GM18861 (cell line): ENCODE results near the gene ZFC3H1.

Experiments
- ATAC-seq: cut with Tn5 transposase; IDR thresholded peaks from one replicate; pipeline ENCODE4 v1.9.1; 2021; ENCODE audit not compliant: unreplicated experiment

ZFC3H1 gene

DNA sequence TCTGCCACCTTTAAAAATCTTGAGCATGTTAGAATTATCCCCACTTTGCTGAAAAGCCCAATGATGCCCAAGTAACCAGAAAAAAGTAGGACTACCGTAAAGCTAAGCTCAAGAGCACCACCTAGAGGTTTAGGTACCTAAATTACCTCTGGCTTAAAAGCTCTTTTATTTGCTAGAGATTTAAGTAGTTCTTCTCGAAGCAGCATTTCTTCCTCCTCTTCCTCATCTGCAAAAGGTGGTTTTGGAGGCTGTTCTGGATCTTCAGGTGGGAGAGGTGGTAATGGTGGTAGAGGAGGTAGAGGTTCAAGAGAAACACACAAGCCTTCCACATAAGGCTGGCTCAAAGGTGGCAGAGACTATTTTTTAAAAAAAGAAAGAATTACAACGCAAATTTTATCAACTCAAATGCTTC, 26.9 kb downstream of the ZFC3H1 start:
- peak; percentile 42 for ATAC-seq

DNA sequence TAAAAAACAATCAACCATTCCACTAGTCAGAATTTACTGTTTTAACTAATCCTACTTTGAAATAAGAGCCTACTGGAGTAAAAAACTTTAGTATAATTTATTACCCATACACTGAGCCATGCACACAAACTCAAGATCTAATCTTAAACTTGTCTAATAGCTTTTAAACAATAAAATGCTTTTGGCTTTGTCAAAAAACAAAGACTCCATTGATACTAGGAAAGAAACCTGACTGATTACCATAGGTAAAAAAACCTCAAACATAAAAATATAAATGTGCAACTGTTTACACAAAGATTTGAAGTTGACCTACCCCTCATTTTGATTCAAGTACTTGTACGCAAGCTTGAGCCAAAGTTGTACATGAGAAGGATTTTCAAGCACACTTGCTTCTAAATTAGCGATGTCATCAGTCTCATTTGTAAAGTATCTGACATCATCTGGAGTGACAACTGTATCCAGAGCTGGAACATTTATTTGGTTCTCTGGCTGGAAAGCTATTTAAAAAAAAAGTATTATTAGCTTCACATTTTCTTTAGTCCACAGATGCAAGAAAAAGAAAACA, 36.1 kb downstream of the ZFC3H1 start:
- no peak for ATAC-seq

DNA sequence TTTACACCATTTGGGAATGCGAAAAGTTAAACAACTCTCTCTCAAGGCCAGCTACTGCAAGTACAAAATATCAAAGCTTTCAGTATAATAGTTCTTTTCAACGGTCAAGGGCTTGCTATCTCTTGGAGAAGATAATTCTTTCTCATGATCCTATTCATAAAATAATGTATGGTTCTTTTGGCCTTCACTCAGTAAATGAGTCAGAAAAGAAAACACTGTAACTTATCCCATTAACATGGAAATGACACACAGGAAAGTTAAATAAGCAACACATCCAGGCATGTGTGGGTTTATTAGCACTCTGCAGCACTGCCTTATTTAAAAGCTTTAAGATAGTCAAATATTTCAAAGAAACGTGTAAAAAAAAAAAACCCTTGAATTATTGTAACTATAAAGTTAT, 36.9 kb downstream of the ZFC3H1 start:
- no peak for ATAC-seq

DNA sequence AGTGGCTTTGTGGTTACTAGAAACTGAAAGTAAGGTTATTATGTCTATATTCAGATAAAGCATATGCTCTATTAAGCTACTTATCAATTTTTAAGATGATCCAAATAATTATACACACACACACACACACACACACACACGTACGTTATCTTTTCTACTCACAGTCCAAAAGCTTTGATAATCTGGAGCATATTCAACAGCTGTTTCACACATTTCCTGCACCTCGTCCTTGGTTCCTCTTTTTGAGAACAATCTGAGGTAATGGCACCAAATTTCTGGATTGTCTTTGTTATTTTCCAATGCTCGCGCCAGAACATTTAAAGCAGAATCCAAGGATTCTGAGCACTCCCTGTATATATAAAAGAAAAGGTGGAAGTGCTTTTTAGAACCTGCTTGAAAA, 37.5 kb downstream of the ZFC3H1 start:
- no peak for ATAC-seq

DNA sequence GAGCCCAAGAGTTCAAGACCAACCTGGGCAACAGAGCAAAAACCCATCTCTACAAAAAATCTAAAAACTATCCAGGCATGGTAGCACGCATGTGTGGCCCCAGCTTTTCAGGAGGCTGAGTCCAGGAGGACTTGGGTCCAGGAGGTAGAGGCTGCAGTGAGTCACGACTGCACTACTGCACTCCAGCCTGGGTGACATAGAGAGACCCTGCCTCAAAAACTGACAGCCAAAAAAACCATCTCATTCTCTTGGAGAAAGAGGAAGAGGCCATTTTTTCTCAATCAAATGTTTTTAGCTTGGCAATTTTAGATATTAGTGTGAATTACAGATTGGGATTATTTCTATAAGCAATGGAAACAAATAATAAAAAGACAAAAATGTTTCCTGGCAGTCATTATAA, 38.2 kb downstream of the ZFC3H1 start:
- no peak for ATAC-seq

DNA sequence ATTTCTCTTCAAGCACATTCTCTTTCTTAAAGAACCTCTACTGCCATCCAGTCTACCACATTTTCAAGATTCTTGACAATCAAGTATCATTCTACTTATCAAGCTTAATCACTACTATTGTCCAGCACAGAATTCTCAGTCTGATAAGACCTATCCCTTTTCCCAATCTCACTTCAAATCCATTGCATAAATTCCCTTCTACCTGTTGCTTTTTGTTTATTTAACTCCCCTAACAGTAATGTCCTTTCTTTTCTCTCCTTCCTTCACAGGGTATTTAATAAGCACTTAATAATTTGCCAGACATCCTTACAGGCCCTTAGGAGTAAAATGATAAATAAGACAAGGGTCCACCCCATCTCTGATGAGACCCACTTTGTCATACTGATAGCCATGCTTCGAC, 41.7 kb downstream of the ZFC3H1 start:
- ATAC-seq, result no peak

DNA sequence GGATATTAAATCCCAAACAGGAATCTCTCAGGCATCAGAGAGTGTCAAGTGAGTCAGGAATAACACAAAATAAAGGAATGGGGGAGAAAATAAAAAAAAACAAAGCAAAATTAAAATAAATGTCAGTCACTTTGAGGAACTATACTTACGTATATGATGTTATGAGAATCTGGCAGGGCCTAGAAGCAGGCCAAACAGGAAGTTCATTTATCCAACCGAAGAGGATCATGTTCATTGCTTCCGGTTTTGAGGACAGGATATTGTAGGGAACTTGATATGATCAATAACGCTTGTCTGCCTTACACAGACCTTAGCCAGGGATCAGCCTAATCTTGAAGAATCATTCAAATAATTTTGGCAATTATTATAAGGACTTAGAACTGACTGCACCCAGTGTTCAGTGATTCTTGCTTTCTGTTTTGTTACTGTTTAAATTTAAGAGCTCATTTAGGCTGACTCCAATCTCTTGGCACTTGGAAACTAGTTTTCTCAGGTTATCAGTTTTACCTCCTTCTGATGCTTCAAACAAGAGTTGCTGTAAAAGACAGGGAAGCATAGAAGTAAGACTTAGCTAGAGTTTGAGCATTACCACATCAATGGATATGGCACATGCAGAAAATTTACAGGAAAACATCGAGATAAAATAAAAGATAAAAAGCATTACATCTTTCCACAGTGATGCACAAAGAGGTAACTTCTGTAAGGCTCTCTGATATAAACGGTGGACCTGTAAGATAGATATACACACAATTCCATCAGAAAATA, 53.4 kb downstream of the ZFC3H1 start:
- ATAC-seq, result no peak

DNA sequence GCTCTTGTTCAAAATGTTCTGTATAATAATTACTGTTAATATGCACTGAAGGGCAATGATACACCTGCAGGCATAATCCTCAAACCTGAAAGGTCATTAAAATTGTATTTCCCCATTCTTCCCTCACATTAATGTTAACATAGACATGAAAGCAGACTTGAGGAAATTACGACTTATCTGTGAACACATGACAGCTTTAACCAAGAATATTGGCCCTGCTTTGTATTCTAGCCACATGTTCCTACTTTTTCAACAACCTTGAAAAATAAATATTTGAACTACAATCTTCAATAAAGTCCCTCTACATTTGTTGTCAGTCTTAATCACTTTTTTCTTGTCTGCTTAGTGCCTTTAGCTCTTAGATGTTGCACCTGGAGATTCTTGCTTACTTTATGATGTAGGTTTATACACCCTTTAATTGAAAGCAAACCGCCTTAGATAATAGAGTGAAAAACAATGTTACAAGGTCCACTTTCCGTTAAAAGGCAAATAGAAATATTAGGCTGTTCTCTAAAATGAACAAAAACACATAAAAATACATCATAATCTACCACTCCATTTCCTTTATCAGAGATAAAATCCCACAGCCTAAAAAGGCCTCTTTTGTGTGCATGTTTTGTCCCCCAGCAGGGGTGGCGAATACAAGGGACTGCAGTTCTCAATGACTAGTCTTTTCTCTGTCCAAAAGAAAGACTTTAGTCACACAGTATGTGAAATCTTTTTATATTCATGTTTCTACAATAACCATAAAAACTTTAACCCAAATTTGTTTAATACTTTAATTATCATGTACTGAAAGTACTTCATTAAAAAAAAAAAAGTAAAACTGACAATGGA, 55.9 kb downstream of the ZFC3H1 start:
- ATAC-seq, result no peak

DNA sequence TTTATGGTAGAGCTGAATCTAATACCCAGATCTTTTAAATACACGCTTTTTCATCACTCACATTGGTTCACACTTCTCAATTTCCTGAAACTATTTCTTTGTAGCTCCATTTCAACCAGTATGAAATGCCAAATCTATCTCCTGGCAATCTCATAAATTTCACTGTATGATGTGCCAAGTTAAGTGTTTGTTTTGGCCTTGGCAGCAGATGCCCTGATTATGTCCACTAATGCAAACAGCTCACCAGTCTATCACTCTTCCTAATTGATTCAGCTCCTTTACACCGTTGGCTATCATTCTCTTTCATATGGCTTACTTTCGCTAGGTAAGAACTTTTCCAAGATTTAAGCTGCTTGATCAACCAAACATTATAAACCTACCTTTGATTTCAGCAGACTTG, 58.6 kb downstream of the ZFC3H1 start:
- ATAC-seq, result no peak

DNA sequence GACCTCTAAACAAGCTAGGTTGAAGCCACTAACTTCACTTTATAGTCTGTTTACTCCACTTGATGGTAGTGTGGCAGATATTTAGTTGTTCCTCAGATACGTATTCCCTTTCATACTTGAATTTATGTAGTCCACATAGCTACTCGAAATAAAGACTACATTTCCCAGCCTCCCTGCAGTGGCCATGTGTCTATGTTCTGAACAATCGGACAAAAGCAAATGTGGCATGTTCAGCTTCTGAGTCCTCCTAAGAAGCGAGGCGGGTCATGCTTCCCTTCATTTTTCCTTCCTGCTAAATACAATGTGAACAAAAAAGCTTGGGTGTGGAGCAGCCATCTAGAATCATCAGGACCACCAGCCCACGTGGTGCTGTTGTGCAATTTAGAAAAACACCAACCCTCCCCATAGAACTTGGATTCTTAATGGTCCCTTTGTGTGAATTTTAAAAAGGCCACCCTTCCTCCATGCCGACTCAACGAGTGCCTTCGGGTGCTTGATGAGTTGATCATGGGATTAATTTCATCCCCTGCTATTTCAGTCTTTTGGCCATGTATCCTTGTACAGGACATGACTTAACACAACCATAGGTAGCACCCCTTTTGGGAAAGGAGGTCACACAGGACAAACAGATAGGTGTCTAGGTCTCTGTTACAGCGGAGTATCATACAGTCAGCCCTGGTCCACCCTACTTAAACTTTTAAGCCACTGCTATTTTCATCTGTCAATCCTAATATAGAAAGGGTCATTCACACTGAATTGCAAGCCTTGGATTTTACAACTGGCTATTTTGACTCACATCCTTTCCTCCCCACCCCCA, 60.7 kb downstream of the ZFC3H1 start:
- no peak for ATAC-seq

DNA sequence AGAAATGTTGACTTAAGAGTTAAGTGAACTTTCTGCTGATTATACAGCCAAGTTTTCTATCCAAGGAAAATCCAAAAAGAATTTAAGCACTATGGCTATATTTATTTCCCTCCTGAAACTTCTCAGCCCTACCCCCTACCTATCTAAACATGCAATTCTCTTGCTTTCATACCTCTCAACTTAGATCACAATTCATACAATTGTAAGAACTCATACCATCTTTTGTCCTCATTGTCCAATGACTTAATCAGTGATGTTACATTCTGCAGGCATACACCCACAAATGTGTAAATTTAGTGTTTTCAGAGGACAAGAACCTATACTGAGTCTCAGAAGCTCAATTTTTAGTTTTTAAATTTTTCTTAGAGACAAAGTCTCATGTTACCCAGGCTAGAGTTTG, 62.1 kb downstream of the ZFC3H1 start:
- ATAC-seq, result no peak

DNA sequence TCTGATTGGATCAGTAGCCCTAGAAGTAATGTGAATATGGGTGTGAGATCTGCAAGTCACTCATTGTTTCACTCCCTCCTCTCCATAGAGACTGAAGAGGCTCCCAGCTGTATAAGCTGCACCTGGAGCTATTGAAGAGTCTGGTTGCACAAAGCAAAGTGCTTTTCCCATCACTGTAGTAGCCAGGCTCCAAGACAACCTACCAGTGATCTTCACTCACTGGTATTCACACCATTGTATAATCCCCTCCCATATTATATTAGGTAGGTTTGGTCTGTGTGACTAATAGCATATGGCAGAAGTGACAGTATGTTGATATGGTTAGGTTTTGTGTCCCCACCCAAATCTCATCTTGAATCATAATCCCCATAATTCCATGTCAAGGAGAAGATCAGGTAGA, 64.4 kb downstream of the ZFC3H1 start:
- no peak for ATAC-seq

DNA sequence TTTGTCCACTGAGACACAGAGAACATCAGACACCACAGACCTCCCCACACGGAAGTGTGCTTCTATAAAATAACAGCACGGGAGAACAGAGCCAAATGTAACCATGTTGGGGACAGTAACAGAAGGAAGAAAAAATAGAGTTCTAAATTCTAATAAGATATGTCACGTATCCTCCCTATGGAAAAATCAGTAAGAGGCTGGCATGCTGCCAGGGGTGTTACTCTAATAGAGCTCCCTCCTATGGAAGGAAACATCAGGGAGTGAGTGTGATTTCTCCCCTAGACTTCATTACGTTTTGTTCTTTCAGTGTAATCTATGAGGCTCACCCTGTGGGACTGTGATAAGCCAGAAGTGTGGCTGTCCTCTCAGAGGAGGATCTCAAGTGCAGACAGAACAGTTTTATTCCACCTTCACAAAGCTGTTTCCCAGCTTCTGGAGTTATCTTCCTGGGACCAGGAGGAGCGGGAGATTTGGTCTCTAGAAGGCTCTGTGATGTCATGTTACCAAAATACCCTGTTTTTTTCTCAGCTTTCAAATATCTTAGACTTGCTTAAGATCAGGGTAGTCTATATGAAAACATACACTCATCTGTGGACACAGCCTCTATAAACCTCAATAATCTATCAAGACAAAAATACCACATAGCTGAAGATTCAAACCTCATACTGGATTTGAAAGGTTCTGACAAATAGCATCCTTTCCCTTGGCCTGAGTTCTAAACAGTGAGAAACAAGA, 69.3 kb downstream of the ZFC3H1 start:
- no peak for ATAC-seq

DNA sequence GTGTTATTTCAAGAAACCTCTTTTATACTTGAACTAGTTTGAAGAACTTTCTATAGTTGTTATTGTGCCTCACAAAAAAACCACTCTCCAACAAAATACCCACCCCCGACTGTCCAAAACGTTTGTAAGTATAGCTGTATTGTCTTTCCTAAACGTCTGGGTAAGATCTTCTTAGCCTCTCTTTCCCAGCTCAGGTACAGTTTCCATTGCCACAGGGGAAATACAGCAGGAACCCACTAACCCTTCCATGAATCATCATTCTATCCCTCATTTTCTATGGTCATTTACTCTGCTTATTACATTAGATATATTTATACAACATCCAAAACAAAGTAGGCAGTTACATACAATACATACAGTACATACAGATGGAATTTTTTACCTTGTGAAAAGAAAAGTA, 70.8 kb downstream of the ZFC3H1 start:
- no peak for ATAC-seq

DNA sequence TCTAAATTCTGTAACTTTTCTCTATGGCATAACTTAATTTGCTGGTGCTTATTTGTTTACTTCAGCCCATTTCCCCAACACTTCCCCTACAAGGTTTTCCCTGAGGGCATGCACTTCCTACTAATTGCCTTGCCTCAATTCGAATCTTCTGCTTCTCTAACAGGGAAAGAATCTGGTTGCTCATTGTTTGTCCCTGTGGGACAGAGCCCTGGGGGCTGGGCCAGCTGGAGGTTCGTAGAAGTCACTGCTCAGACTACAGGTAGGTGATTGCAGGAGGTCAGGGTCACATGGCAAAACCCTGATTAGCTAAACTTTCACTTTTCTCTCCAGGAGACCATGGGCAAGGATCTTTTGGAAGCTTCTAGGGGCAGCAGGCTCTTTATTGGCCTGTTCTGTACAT, 72.0 kb downstream of the ZFC3H1 start:
- ATAC-seq, result no peak

DNA sequence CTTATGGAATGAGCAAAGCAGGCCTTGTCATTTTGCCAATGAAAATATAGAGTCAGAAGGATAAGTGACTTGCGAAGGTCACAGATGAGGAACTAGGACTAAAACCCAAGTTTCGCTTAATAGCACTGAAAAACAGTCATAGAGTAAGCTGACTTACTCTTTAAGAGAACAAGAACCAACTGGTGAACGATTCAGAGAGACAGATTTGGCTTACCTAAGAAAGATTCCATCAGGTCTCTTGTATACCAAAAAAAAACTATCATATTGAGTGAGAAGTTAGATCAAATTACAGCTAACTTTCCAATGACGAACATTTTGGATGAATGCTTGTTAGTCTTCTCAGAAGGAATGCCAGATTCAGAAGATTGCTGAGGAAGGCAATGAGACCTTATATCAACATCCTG, 74.2 kb downstream of the ZFC3H1 start:
- ATAC-seq, result no peak

DNA sequence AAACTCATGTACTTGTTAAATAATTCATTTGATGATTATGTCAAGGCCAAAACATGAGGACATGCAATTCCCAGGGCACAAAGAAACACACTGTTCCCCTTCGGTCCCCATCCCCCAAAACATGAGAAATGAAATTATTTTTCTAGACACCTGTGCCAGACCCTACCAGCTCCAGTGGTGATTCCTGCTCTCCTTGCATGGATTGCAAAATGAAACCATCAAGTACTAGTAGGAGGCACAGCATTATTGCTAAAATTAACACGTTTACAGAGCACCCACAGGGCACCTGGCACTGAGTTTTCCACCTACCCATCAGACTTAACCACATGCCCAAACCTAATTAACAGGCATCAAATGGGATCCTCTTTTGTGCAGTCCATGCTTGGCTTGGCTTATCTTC, 76.6 kb downstream of the ZFC3H1 start:
- ATAC-seq, result no peak

DNA sequence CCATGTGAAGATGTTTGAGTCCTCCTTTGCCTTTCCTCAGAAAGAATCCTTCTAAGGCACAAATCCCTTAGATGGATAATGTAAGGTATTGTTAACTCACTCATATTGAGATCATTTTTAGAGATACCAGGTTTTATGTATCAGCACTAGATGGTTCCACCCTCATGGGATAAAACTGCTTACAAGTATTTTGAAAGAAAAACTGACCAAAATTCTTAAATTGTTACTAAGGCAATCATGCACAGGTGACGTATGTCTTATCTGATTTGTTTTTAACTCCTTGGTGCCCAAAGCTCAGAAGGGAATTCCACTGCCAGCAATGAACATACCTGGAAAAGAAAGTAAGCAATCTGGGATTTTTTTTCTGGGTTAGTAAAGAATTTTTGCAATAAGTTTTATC, 78.4 kb downstream of the ZFC3H1 start:
- ATAC-seq, result no peak

DNA sequence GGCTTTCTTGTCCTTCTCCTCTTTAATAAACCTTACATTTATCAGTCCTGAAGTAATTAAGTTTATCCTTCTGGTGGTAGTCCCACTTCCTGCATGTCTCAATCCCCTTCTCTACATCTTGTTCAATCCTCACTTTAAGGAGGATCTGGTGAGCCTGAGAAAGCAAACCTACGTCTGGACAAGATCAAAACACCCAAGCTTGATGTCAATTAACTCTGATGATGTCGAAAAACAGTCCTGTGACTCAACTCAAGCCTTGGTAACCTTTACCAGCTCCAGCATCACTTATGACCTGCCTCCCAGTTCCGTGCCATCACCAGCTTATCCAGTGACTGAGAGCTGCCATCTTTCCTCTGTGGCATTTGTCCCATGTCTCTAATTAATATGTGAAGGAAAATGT, 79.3 kb downstream of the ZFC3H1 start:
- ATAC-seq, result no peak

DNA sequence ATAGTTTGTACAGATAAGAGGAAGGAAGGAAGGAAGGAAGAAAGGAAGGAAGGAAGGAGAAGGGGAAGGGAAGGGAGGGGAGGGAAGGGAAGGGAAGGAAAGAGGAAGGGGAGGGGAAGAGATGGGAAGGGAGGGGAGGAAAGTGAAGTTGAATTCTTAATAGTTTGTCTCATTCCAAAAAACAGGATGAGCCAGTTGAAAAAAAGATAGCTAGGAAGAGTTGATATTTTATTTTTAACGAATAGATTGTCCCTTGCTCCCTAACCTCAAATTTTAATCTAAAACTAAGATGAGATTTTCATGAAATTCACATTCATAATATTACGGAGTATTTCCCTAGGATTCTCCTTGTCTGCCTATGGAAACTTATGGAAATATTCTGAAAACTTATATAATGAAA, 80.7 kb downstream of the ZFC3H1 start:
- ATAC-seq, result no peak

DNA sequence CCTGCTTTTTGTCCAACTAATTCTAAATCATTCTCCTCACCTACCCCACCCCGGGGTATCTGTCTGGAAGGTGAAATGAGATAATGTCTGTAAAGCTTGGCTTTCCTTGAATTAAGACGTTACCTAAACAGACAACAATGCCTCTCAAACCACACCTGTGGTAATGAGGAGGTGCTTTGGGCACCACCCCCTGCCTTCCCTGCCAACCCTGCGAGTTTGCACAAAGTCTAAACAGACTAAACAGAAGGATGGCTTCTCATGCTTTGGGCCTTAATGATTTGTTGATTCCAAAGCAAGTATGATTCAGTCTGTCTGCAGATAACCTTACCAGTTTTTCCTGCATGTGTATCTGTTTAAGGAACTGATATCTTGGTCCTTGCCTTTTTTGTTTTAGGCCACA, 82.4 kb downstream of the ZFC3H1 start:
- ATAC-seq, result no peak
